Effector memory CD8-positive, alpha-beta T cell (primary cell): Measurements from ENCODE around the gene SMYD4.
"Not testable (repeated sequence)": the region's sequence is repeated elsewhere in the genome, so short reads cannot be mapped to it uniquely, and the experiment has no call there.

Experiments
- ATAC-seq: fragments of 150-1000 bp; cut with Tn5 transposase; replicated peaks from 2 replicates; pipeline ENCODE4 v1.10.0; 2021; ENCODE audit warnings: mild to moderate bottlenecking, moderate library complexity
- DNase-seq, 3 experiments: peaks; one replicate each; pipeline ENCODE4 v3.0.0; 2021
- H3K27ac Mint-ChIP-seq, 2 donors: one replicate each; pipeline ENCODE4 v1.8.0; 2022; ENCODE audit warnings: mild to moderate bottlenecking in 2 of 2, mixed read lengths in 2 of 2, moderate library complexity in 2 of 2
- H3K27me3 Mint-ChIP-seq, 2 donors: one replicate each; pipeline ENCODE4 v1.8.0; 2022; ENCODE audit warnings: mixed read lengths in 2 of 2
- H3K36me3 Mint-ChIP-seq: one replicate; pipeline ENCODE4 v1.8.0; 2022; ENCODE audit warnings: mild to moderate bottlenecking, moderate library complexity, mixed read lengths; ENCODE audit not compliant: insufficient read depth
- H3K4me1 Mint-ChIP-seq, 2 donors: one replicate each; pipeline ENCODE4 v1.8.0; 2022; ENCODE audit warnings: low read depth in 2 of 2, mixed read lengths in 2 of 2
- H3K4me3 Mint-ChIP-seq, 2 donors: one replicate each; pipeline ENCODE4 v1.8.0; 2022; ENCODE audit warnings: mild to moderate bottlenecking in 2 of 2, mixed read lengths in 2 of 2, moderate library complexity in 2 of 2
- H3K9me3 Mint-ChIP-seq, 2 donors: one replicate each; pipeline ENCODE4 v1.8.0; 2022; ENCODE audit warnings: mixed read lengths in 2 of 2

SMYD4 gene

DNA sequence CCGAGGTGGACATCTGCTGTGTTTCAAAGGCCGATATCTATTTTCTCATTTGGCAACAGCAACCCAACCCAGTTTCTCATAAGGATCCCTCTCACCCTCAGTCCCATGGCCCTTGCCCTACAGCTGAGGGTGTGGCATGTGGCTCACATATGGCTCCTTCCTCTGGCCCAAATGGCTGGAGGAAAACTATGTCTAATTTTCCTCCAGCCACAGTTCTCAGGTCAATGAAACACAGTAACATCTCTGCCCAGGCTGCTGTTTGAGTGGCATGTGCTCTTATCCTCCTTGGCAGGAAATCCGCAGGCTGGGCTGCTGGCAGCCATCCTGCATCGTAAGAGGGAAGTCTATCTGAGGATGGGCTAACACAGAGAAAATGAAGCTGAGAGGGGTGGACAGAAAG is 43.8 kb downstream of the SMYD4 start:
- Mint-ChIP-seq H3K27ac (peak overlapping the region in 1 of 2 donors; percentile 12), H3K9me3 (no peaks in the 10 kb centered on the region), H3K4me1 (no peaks in the 10 kb centered on the region), H3K4me3 (no peak overlapping the region), H3K27me3 (no peaks in the 10 kb centered on the region), H3K36me3 (peaks cover 44% of the 10 kb centered on the region)
- ATAC-seq (no peak), DNase-seq (no peak)

- Mint-ChIP-seq H3K27ac (no peak overlapping the region), H3K4me3 (no peak overlapping the region), H3K27me3 (no peaks in the 10 kb centered on the region), H3K9me3 (no peaks in the 10 kb centered on the region), H3K4me1 (no peaks in the 10 kb centered on the region), H3K36me3 (peaks cover 62% of the 10 kb centered on the region)
- DNase-seq, result no peak
- ATAC-seq, result peak; percentile 51
Measured at GRCh38 chr17:1783834-1784611, 45.7 kb downstream of the SMYD4 start.

DNA sequence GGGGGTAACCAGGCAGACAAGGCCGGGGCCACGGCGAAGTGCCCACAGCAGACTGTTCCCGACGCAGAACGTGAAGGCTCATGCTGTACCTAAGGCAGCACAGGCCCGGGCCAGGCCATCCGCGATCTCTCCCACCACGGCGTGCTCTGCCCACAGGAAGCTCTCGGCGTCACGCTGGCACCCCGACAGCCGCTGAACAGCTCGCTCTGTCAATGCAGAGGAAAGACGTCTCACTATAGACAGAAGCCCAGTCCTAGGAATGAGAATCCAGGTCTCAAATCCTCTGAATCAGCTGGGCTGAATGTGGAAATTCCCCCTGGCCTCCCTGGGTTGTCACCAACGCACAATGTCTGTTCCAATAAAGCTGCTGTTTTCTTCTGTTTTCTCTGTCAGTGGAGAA is 46.4 kb downstream of the SMYD4 start:
- Mint-ChIP-seq H3K9me3 (no peaks in the 10 kb centered on the region), H3K4me3 (no peak overlapping the region), H3K27me3 (no peaks in the 10 kb centered on the region), H3K27ac (peak overlapping the region; percentile 16 to 32), H3K4me1 (no peaks in the 10 kb centered on the region), H3K36me3 (peaks cover 67% of the 10 kb centered on the region)
- DNase-seq, result no peak
- no peak for ATAC-seq

DNA sequence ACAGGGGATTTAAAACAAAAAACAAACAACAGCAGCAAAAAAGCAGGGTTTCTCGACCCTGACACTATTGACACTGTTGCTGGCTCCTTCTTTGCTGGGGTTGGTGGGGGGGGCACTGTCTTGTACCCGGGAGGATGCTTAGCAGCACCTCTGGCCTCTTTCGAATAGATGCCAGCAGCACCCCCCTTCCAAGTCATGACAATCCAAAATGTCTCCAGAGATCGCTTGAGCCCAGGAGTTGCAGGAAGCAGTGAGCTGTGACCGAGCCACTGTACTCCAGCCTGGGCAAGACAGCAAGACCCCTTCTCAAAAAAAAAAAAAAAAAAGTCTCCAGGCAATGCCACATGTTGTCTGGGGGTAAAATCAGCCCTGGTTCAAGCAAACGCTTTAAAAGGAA is 47.5 kb downstream of the SMYD4 start:
- ATAC-seq, result no peak
- Mint-ChIP-seq H3K4me3 (no peak overlapping the region), H3K36me3 (peaks cover 67% of the 10 kb centered on the region), H3K4me1 (no peaks in the 10 kb centered on the region), H3K27me3 (no peaks in the 10 kb centered on the region), H3K9me3 (no peaks in the 10 kb centered on the region), H3K27ac (peak overlapping the region in 1 of 2 donors; percentile 16)
- DNase-seq, result no peak

- H3K27ac Mint-ChIP-seq, result peak overlapping the region in 1 of 2 donors; percentile 58
- peaks cover 52% of the 10 kb centered on the region for H3K36me3 Mint-ChIP-seq
- no peaks in the 10 kb centered on the region for H3K9me3 Mint-ChIP-seq
- ATAC-seq, result no peak
- H3K4me1 Mint-ChIP-seq, result no peaks in the 10 kb centered on the region
- no peak overlapping the region for H3K4me3 Mint-ChIP-seq
- no peaks in the 10 kb centered on the region for H3K27me3 Mint-ChIP-seq
- DNase-seq, result no peak
Measured at GRCh38 chr17:1779571-1780131, 50.1 kb downstream of the SMYD4 start.

GRCh38 chr17:1776857-1777256 is 52.8 kb downstream of the SMYD4 start:
- ATAC-seq (no peak), DNase-seq (no peak)
- no peaks in the 10 kb centered on the region for H3K27me3 Mint-ChIP-seq
- peak overlapping the region; percentile 60 to 69 for H3K27ac Mint-ChIP-seq
- no peaks in the 10 kb centered on the region for H3K9me3 Mint-ChIP-seq
- H3K4me3 Mint-ChIP-seq, result no peak overlapping the region
- peaks cover 30% of the 10 kb centered on the region for H3K36me3 Mint-ChIP-seq
- peaks cover 0 to 1% of the 10 kb centered on the region in 2 donors for H3K4me1 Mint-ChIP-seq

GRCh38 chr17:1776328-1776727 is 53.4 kb downstream of the SMYD4 start:
- Mint-ChIP-seq H3K4me1 (peaks cover 0 to 3% of the 10 kb centered on the region in 2 donors), H3K4me3 (no peak overlapping the region), H3K27me3 (no peaks in the 10 kb centered on the region), H3K36me3 (peaks cover 26% of the 10 kb centered on the region), H3K27ac (peak overlapping the region in 1 of 2 donors; percentile 32), H3K9me3 (no peaks in the 10 kb centered on the region)
- DNase-seq (no peak), ATAC-seq (no peak)

GRCh38 chr17:1774390-1775176 is 55.1 kb downstream of the SMYD4 start:
- peak overlapping the region; percentile 25 to 71 for H3K27ac Mint-ChIP-seq
- H3K36me3 Mint-ChIP-seq, result peaks cover 12% of the 10 kb centered on the region
- no peaks in the 10 kb centered on the region for H3K27me3 Mint-ChIP-seq
- DNase-seq (no peak), ATAC-seq (no peak)
- H3K4me3 Mint-ChIP-seq, result no peak overlapping the region
- peaks cover 7 to 10% of the 10 kb centered on the region in 2 donors for H3K4me1 Mint-ChIP-seq
- no peaks in the 10 kb centered on the region for H3K9me3 Mint-ChIP-seq

GRCh38 chr17:1773696-1774181 is 56.0 kb downstream of the SMYD4 start:
- H3K27me3 Mint-ChIP-seq, result no peaks in the 10 kb centered on the region
- no peak for ATAC-seq
- H3K4me1 Mint-ChIP-seq, result peaks cover 11 to 12% of the 10 kb centered on the region in 2 donors
- H3K4me3 Mint-ChIP-seq, result no peak overlapping the region
- H3K36me3 Mint-ChIP-seq, result peaks cover 4% of the 10 kb centered on the region
- H3K9me3 Mint-ChIP-seq, result no peaks in the 10 kb centered on the region
- no peak for DNase-seq
- no peak overlapping the region for H3K27ac Mint-ChIP-seq

DNA sequence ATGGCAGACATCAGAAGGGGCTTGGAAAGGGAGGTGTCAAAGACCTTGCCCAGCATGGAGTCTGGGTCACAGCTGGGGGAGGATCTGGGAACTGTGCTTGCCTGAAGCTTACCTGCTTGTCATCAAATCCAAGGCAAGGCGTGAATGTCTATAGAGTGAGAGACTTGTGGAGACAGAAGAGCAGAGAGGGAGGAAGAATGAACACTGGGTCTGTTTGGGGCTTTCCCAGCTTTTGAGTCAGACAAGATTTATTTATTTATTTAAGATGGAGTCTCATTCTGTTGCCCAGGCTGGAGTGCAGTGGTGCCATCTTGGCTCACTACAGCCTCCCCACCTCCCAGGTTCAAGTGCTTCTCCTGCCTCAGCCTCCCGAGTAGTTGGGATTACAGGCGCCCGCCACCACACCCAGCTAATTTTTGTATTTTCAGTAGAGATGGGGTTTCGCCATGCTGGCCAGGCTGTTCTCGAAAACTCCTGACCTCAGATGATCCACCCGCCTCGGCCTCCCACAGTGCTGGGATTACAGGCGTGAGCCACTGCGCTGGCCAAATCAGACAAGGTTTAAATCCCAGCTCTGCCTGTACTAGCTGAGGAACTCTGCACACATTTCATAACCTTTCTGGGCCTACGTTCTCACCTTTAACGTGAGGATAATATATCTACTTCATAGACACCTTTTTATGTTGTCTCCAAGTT is 56.6 kb downstream of the SMYD4 start:
- H3K9me3 Mint-ChIP-seq, H3K4me3 Mint-ChIP-seq, H3K36me3 Mint-ChIP-seq, DNase-seq, H3K27me3 Mint-ChIP-seq: not testable (repeated sequence)
- peak; percentile 19 for ATAC-seq
- Mint-ChIP-seq H3K27ac (peak overlapping the region in 1 of 2 donors; percentile 72), H3K4me1 (peaks cover 11 to 12% of the 10 kb centered on the region in 2 donors)

DNA sequence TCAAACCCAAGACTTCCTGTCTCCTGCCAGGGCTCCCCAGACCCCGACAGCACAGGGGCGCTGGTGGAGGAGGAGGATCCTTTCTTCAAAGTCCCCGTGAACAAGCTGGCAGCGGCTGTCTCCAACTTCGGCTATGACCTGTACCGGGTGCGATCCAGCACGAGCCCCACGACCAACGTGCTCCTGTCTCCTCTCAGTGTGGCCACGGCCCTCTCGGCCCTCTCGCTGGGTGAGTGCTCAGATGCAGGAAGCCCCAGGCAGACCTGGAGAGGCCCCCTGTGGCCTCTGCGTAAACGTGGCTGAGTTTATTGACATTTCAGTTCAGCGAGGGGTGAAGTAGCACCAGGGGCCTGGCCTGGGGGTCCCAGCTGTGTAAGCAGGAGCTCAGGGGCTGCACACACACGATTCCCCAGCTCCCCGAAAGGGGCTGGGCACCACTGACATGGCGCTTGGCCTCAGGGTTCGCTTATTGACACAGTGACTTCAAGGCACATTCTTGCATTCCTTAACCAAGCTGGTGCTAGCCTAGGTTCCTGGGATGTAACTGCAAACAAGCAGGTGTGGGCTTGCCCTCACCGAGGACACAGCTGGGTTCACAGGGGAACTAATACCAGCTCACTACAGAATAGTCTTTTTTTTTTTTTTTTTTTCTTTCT is 59.8 kb downstream of the SMYD4 start:
- H3K27me3 Mint-ChIP-seq, result no peaks in the 10 kb centered on the region
- H3K4me1 Mint-ChIP-seq, result peaks cover 11 to 12% of the 10 kb centered on the region in 2 donors
- DNase-seq (no peak), ATAC-seq (peak; percentile 36)
- no peaks in the 10 kb centered on the region for H3K9me3 Mint-ChIP-seq
- H3K36me3 Mint-ChIP-seq, result peaks cover 5% of the 10 kb centered on the region
- H3K4me3 Mint-ChIP-seq, result peak overlapping the region; percentile 36 to 40
- peak overlapping the region; percentile 41 to 82 for H3K27ac Mint-ChIP-seq

- Mint-ChIP-seq H3K4me3 (no peak overlapping the region), H3K27ac (no peak overlapping the region), H3K9me3 (no peaks in the 10 kb centered on the region), H3K27me3 (no peaks in the 10 kb centered on the region), H3K36me3 (peaks cover 5% of the 10 kb centered on the region), H3K4me1 (peaks cover 23 to 25% of the 10 kb centered on the region in 2 donors)
- DNase-seq (no peak), ATAC-seq (no peak)
Measured at GRCh38 chr17:1767358-1767757, 62.3 kb downstream of the SMYD4 start.
